ENCODE measurements around the gene DUSP28. TPM values are rescaled to one million over a fixed set of nuclear protein-coding genes. Genes with fewer than 3 reads are reported as not detected.

Gene DUSP28
- total RNA-seq, 1 donor from 2014 or later = 2.8 TPM

DNA sequence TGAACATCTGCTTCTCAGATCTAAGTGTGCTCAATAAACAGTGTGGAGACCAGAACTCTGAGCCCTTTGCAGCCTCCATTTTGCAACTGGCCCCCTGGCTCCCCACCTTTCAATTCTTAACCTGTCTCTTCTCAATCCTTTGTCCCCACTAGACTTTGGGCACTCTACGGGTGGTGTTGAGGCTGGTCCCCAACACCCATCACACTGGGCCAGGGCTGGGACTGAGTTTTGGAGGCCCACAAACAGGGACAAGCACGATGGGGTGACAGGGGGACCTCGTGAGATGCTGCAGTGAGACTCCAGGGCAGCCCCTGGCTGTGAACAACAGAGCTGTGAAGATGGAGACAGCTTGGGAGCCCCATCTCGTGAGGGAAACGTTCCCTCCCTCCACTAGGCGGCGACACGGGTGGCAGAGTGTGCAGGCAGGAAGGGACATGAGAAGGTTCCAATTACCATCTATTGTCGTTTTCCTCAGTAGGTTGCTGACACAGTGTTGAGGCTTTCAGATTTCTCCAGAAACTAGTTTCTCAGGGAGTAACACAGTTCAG lies 3.5 kb upstream of the DUSP28 start:
- H3K9me3 Mint-ChIP-seq (ENCODE audit: unreplicated experiment) = peaks cover 10% of the 10 kb centered on the region
- no peak overlapping the region for H3K27ac Mint-ChIP-seq (ENCODE audit: unreplicated experiment)
- H3K4me3 Mint-ChIP-seq (ENCODE audit: unreplicated experiment) = peak overlapping the region; percentile 7
- H3K4me1 Mint-ChIP-seq (ENCODE audit: low read depth, unreplicated experiment) = peaks cover 5% of the 10 kb centered on the region
- H3K36me3 Mint-ChIP-seq (ENCODE audit: unreplicated experiment) = peaks cover 10% of the 10 kb centered on the region
- H3K27me3 Mint-ChIP-seq (ENCODE audit: unreplicated experiment) = peaks cover 7% of the 10 kb centered on the region
- peak; percentile 73 for DNase-seq
- TF ChIP-seq, protein P1, sequence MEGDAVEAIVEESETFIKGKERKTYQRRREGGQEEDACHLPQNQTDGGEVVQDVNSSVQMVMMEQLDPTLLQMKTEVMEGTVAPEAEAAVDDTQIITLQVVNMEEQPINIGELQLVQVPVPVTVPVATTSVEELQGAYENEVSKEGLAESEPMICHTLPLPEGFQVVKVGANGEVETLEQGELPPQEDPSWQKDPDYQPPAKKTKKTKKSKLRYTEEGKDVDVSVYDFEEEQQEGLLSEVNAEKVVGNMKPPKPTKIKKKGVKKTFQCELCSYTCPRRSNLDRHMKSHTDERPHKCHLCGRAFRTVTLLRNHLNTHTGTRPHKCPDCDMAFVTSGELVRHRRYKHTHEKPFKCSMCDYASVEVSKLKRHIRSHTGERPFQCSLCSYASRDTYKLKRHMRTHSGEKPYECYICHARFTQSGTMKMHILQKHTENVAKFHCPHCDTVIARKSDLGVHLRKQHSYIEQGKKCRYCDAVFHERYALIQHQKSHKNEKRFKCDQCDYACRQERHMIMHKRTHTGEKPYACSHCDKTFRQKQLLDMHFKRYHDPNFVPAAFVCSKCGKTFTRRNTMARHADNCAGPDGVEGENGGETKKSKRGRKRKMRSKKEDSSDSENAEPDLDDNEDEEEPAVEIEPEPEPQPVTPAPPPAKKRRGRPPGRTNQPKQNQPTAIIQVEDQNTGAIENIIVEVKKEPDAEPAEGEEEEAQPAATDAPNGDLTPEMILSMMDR (IDR thresholded peaks at IDR 0.05; ENCODE audit: partially characterized antibody, unreplicated experiment) = peak; percentile 62

DNA sequence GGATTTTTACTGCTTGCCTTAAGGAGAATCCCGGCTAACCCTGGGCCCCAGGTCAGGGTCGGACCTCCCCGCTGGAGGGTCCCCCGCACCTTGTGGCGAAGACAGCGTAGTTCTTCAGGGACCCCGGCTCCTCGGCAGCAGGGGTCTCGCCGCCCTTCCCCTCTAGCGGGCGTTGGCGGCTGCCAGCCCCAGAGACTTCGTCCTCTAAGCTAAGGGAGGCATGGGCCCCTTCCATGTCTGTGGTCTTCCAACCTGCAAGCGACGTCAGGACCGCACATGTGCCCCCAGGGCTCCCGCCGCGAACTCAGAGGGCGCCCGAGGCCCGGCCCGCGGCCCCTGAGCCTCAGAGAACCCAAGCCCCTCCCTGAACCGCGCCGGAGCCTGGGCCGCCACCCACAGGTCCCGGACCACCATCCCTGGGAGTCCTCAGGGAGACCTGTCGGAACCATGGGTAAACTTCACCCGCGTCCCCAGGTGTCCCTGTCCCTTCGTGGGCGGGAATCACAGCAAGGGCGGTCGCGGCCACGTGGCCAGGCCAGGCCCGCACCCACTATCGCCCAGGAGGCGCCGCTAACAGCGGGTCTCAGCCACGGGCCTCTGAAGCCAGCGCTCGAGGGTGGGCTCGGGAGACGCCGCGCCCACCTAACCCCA lies 2.9 kb upstream of the DUSP28 start:
- no peak overlapping the region for H3K27ac Mint-ChIP-seq (ENCODE audit: unreplicated experiment)
- peaks cover 10% of the 10 kb centered on the region for H3K9me3 Mint-ChIP-seq (ENCODE audit: unreplicated experiment)
- H3K36me3 Mint-ChIP-seq (ENCODE audit: unreplicated experiment) = peaks cover 4% of the 10 kb centered on the region
- peaks cover 7% of the 10 kb centered on the region for H3K27me3 Mint-ChIP-seq (ENCODE audit: unreplicated experiment)
- peaks cover 7% of the 10 kb centered on the region for H3K4me1 Mint-ChIP-seq (ENCODE audit: low read depth, unreplicated experiment)
- no peak for DNase-seq
- TF ChIP-seq, protein P1 (IDR thresholded peaks at IDR 0.05; ENCODE audit: partially characterized antibody, unreplicated experiment) = no peak
- H3K4me3 Mint-ChIP-seq (ENCODE audit: unreplicated experiment) = no peak overlapping the region

DNA sequence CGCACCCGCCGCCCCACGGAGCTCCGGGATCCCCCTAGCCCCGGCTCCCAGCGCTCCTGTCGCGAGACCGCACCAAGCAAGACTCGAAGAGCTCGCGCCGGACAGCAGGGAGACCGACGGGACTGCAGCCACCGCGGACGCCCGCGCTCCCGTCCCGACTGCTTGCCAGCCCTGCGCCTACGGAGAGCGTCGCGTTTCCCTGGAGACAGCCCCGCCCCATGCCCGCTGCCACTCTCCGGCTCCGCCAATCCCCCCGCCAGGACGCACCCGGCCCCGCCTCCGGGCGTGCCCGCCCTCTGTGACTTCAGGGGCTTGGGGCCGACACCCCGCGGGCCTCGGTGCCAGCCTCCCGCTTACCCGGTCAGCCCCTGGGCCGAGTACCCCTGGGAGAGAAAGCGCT lies 2.3 kb upstream of the DUSP28 start, which contains the start of gene ANKMY1:
TSS of gene ANKMY1 (minus strand) at position 181 of the 400 bp plus-strand sequence. CDS start 653 bp downstream, outside the sequence.
- Mint-ChIP-seq H3K4me1 (ENCODE audit: low read depth, unreplicated experiment) (peaks cover 7% of the 10 kb centered on the region), H3K27ac (ENCODE audit: unreplicated experiment) (no peak within 1 kb of the TSS), H3K36me3 (ENCODE audit: unreplicated experiment) (peaks cover 4% of the 10 kb centered on the region), H3K9me3 (ENCODE audit: unreplicated experiment) (peaks cover 10% of the 10 kb centered on the region), H3K27me3 (ENCODE audit: unreplicated experiment) (peaks cover 7% of the 10 kb centered on the region), H3K4me3 (ENCODE audit: unreplicated experiment) (peak within 1 kb of the TSS; percentile 76)
- TF ChIP-seq, protein P1 (IDR thresholded peaks at IDR 0.05; ENCODE audit: partially characterized antibody, unreplicated experiment) = no peak
- peak; percentile 83 for DNase-seq

DNA sequence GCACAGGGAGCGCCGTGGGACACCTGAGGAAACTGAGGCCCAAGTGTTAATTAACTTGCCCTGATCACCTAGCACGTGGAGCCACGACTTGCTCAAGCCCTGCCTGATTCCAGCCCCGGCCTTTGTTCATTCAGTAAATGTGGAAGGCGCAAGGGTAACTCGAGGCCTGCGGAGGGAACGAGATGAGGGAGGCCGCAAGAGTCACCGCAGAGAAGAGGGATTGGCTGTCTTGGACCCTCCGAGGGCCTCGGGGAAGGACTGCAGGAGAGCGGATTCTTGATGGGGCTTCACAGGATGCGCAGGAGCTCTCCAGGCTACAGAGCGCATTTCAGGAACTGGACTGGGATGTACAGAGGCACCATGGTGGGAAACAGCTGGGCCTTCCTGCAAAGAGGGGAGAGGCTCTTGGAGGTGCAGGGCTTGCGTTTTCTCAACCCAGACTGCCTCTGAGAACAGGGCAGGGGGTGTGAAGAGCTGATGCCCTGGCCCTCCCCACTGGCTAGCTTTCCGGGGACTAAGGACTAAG lies 1.9 kb upstream of the DUSP28 start:
- Mint-ChIP-seq H3K9me3 (ENCODE audit: unreplicated experiment) (peaks cover 10% of the 10 kb centered on the region), H3K4me3 (ENCODE audit: unreplicated experiment) (peak overlapping the region; percentile 76), H3K27me3 (ENCODE audit: unreplicated experiment) (peaks cover 7% of the 10 kb centered on the region), H3K27ac (ENCODE audit: unreplicated experiment) (no peak overlapping the region), H3K4me1 (ENCODE audit: low read depth, unreplicated experiment) (peaks cover 7% of the 10 kb centered on the region), H3K36me3 (ENCODE audit: unreplicated experiment) (peaks cover 4% of the 10 kb centered on the region)
- no peak for DNase-seq
- TF ChIP-seq, protein P1 (IDR thresholded peaks at IDR 0.05; ENCODE audit: partially characterized antibody, unreplicated experiment) = no peak

DNA sequence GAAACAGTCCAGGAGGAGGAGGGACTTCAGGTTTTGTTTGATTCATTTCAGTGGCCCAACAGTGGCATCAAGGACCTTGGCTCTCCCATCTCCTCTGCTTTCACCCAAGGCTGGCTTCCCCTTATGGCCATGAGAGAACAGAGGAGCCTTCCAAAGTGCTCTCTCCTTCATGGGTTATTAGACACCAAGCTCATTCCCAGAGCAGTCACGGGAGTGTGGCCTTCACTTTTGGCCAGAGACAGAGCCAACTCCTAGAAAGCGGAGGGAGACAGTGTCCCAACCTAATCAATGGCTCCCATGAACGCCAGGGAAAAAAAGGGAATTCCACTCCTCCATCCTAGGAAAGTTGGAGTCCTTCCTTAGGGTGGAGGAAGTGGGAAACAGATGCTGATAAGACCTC lies 871 bp upstream of the DUSP28 start:
- Mint-ChIP-seq H3K4me1 (ENCODE audit: low read depth, unreplicated experiment) (peaks cover 7% of the 10 kb centered on the region), H3K36me3 (ENCODE audit: unreplicated experiment) (peaks cover 9% of the 10 kb centered on the region), H3K9me3 (ENCODE audit: unreplicated experiment) (peaks cover 13% of the 10 kb centered on the region), H3K27ac (ENCODE audit: unreplicated experiment) (no peak overlapping the region), H3K4me3 (ENCODE audit: unreplicated experiment) (no peak overlapping the region), H3K27me3 (ENCODE audit: unreplicated experiment) (peaks cover 7% of the 10 kb centered on the region)
- TF ChIP-seq, protein P1 (IDR thresholded peaks at IDR 0.05; ENCODE audit: partially characterized antibody, unreplicated experiment) = no peak
- DNase-seq = no peak
